B cell (primary cell): ENCODE measurements around the gene HOXC6. TPM values are rescaled to one million over a fixed set of nuclear protein-coding genes. Genes with fewer than 3 reads are reported as not detected.

Source experiments
- ATAC-seq: fragments of 200-7000 bp; cut with Tn5 transposase; one replicate; pipeline ENCODE4 v1.10.0; 2021; ENCODE audit warnings: low read depth, mild to moderate bottlenecking, moderate number of reproducible peaks, moderate library complexity
- CTCF ChIA-PET: fragments of 350-600 bp; sonication (Branson Sonifier 250); formaldehyde crosslinking; loops from one replicate; lab custom pipeline; 2021; ENCODE audit warnings: antibody characterized with exemption, inconsistent platforms; lab: Charles Lee
- POLR2A ChIA-PET: fragments of 350-600 bp; sonication (Branson Sonifier 250); formaldehyde crosslinking; loops from one replicate; lab custom pipeline; 2021; ENCODE audit warnings: antibody characterized with exemption; lab: Charles Lee
- DNase-seq: peaks from one replicate; pipeline ENCODE4 v3.0.0; 2013
- H2AFZ ChIP-seq: 2 replicates; pipeline ENCODE4 v1.6.1; 2012; ENCODE audit warnings: mild to moderate bottlenecking, low read depth, low read length; ENCODE audit not compliant: insufficient read depth, poor library complexity, severe bottlenecking
- H3K27ac ChIP-seq, 2 donors: 1 replicate in 1 of 2; 2 replicates in 1 of 2; pipeline ENCODE4 v1.5.1; 2012 to 2013; ENCODE audit warnings: low read length in 2 of 2, mild to moderate bottlenecking in 2 of 2, moderate library complexity in 1 of 2
- H3K27me3 ChIP-seq, 4 experiments: fragments of 200-600 bp in 1 of 4; sonication (generic) in 1 of 4; replicated peaks in 1 of 4; 1 replicate in 2 of 4; 2 replicates in 2 of 4; pipeline versions ENCODE4 v1.6.1 to v1.7.0; 2013 to 2016; ENCODE audit warnings: low read length in 3 of 4, mild to moderate bottlenecking in 2 of 4, mixed read lengths in 1 of 4, moderate library complexity in 1 of 4; ENCODE audit not compliant: insufficient read depth in 4 of 4, control insufficient read depth in 3 of 4; ENCODE audit errors: control extremely low read depth in 1 of 4
- H3K36me3 ChIP-seq, 2 experiments: replicated peaks in 1 of 2; 1 replicate in 1 of 2; 2 replicates in 1 of 2; pipeline versions ENCODE4 v1.6.1 to v1.7.1; 2013; ENCODE audit warnings: low read length in 1 of 2; ENCODE audit not compliant: insufficient read depth in 2 of 2, control insufficient read depth in 1 of 2; ENCODE audit errors: control extremely low read depth in 1 of 2, extremely low read depth in 1 of 2
- H3K4me1 ChIP-seq, 2 donors: fragments of 200-600 bp in 1 of 2; sonication (generic) in 1 of 2; 1 replicate in 1 of 2; 2 replicates in 1 of 2; pipeline versions ENCODE4 v1.5.1 to v1.6.1; 2013 to 2017; ENCODE audit warnings: low read length in 2 of 2; ENCODE audit not compliant: control insufficient read depth in 2 of 2, insufficient read depth in 2 of 2
- H3K4me2 ChIP-seq: replicated peaks from 2 replicates; pipeline ENCODE3; 2012; ENCODE audit warnings: mild to moderate bottlenecking, low read depth, low read length; ENCODE audit not compliant: poor library complexity, severe bottlenecking
- H3K4me3 ChIP-seq, 5 experiments: fragments of 200-600 bp in 1 of 5; sonication (generic) in 1 of 5; 1 replicate in 3 of 5; 2 replicates in 2 of 5; pipeline versions ENCODE4 v1.5.1 to v1.7.0; 2011 to 2016; ENCODE audit warnings: low read length in 4 of 5, mild to moderate bottlenecking in 4 of 5, low read depth in 2 of 5, control low read depth in 1 of 5, moderate library complexity in 1 of 5; ENCODE audit not compliant: insufficient read depth in 1 of 5; ENCODE audit errors: control extremely low read depth in 1 of 5, extremely low read depth in 1 of 5
- H3K79me2 ChIP-seq: fragments of 200-600 bp; sonication (generic); one replicate; pipeline ENCODE4 v1.6.0; 2016; ENCODE audit warnings: low read length; ENCODE audit not compliant: control insufficient read depth, insufficient read depth
- H3K9ac ChIP-seq: fragments of 200-600 bp; sonication (generic); 2 replicates; pipeline ENCODE4 v1.6.1; 2017; ENCODE audit warnings: mild to moderate bottlenecking, low read length, moderate library complexity
- H3K9me3 ChIP-seq, 3 donors: one replicate each; pipeline versions ENCODE4 v1.6.1 to v1.7.1; 2013; ENCODE audit warnings: low read length in 2 of 3; ENCODE audit not compliant: control insufficient read depth in 2 of 3, insufficient read depth in 1 of 3; ENCODE audit errors: control extremely low read depth in 1 of 3
- H4K20me1 ChIP-seq: 2 replicates; pipeline ENCODE4 v1.6.0; 2012; ENCODE audit warnings: mild to moderate bottlenecking, low read length; ENCODE audit not compliant: insufficient read depth, control insufficient read depth, poor library complexity, severe bottlenecking
- H3K27ac Mint-ChIP-seq: one replicate; pipeline ENCODE4 v1.8.0; 2021; ENCODE audit warnings: mixed read lengths
- H3K27me3 Mint-ChIP-seq: one replicate; pipeline ENCODE4 v1.8.0; 2021; ENCODE audit warnings: mixed read lengths
- H3K4me1 Mint-ChIP-seq: one replicate; pipeline ENCODE4 v1.8.0; 2021; ENCODE audit warnings: mixed read lengths
- H3K4me3 Mint-ChIP-seq: one replicate; pipeline ENCODE4 v1.8.0; 2021; ENCODE audit warnings: mixed read lengths
- H3K9me3 Mint-ChIP-seq: one replicate; pipeline ENCODE4 v1.8.0; 2022; ENCODE audit warnings: mixed read lengths; ENCODE audit not compliant: insufficient read depth
- CTCF ChIP-seq: fragments of 200-600 bp; IDR thresholded peaks from one replicate; pipeline ENCODE4 v1.8.0; 2022; ENCODE audit warnings: antibody characterized with exemption, mild to moderate bottlenecking
- EZH2 ChIP-seq: IDR thresholded peaks from 2 replicates; pipeline ENCODE4 v1.6.1; 2012; ENCODE audit warnings: borderline replicate concordance, low read depth, mild to moderate bottlenecking, moderate library complexity, low read length; ENCODE audit not compliant: insufficient read depth, poor library complexity, severe bottlenecking
- WGBS: methylation state at CpG from one replicate; pipeline ENCODE4 v1.1.5; 2013; ENCODE audit warnings: missing lambda C conversion rate; ENCODE audit not compliant: insufficient coverage; 5-methylcytosine and 5-hydroxymethylcytosine counted together
- intact Hi-C: fragments of 100-400 bp; cut with micrococcal nuclease; formaldehyde crosslinking; loops from one replicate; pipeline ENCODE4 v1.10.0; 2022
- polyA minus RNA-seq: library from RNA; depleted of rRNA, polyadenylated mRNA; stranded (reverse); fragments of >200 nt; gene quantifications from 2 replicates; pipeline ENCODE4 v1.2.3, GENCODE V29; 2012
- polyA plus RNA-seq: library from polyadenylated mRNA; depleted of rRNA; stranded (reverse); fragments of >200 nt; gene quantifications from 2 replicates; pipeline ENCODE4 v1.2.3, GENCODE V29; 2012
- total RNA-seq, 2 donors: library from RNA; stranded (reverse); fragments of 120-200 nt in 1 of 2; gene quantifications; 1 replicate in 1 of 2; 2 replicates in 1 of 2; pipeline versions ENCODE4 v1.2.3 to v1.2.4, GENCODE V29; 2013 to 2022

HOXC6 gene
- total RNA-seq (not detected in 2 replicates), polyA plus RNA-seq (not detected in 2 replicates), polyA minus RNA-seq (not detected in 2 replicates)
- total RNA-seq (2013) = 0.16 TPM

GRCh38 chr12:54028314-54029201 lies at the start of gene HOXC6:
HOXC6 (plus strand) TSS chr12:54028440; CDS start chr12:54028522, 82 bp downstream.
- DNase-seq = peak; percentile 35
- no peak for ATAC-seq
- Histone ChIP-seq H3K4me2 (no peak within 1 kb of the TSS), H2AFZ (no peak within 1 kb of the TSS), H3K79me2 (no peaks in the 10 kb centered on the region), H4K20me1 (no peaks in the 10 kb centered on the region), H3K9ac (no peak within 1 kb of the TSS), H3K4me1 (peaks cover 14 to 43% of the 10 kb centered on the region in 2 donors), H3K27ac (no peak within 1 kb of the TSS), H3K4me3 (no peak within 1 kb of the TSS), H3K9me3 (peaks cover 0 to 43% (median 6%) of the 10 kb centered on the region in 3 donors), H3K27me3 (peaks cover 0 to 95% (median 78%) of the 10 kb centered on the region in 4 experiments), H3K36me3 (no peaks in the 10 kb centered on the region)
- Mint-ChIP-seq H3K4me3 (no peak within 1 kb of the TSS), H3K4me1 (peaks cover 24% of the 10 kb centered on the region), H3K27ac (no peak within 1 kb of the TSS), H3K27me3 (peaks cover 72% of the 10 kb centered on the region), H3K9me3 (no peaks in the 10 kb centered on the region)
- intact Hi-C loops = no loop called here
- 12% methylated on average over 27 of the region's 36 CpGs for WGBS
- TF ChIP-seq CTCF = no peak
- TF ChIP-seq EZH2 = peak; percentile 36
- ChIA-PET CTCF (interaction anchor here (0.6 to 1.7 kb wide), 5 partner anchors 12 to 179 kb away, joined by 3 to 7 read pairs (median 3); partner anchors contain the start of gene HOXC4), POLR2A (interaction anchor here (0.7 kb wide), 1 partner anchor 11 kb away, joined by 7 read pairs; no protein-coding TSS in a partner anchor)
